Measurements from ENCODE around the gene SEMA4C.

The SEMA4C gene

GRCh38 chr2:96906729-96907114, 36.8 kb upstream of the SEMA4C start:
- TF ChIP-seq ZFX (IDR thresholded peaks at IDR 0.05) (no peak), CTCF (conservative IDR thresholded peaks at IDR 0.05) (no peak)
- no peak overlapping the region for H3K27ac ChIP-seq

- TF ChIP-seq CTCF (conservative IDR thresholded peaks at IDR 0.05) (no peak), ZFX (IDR thresholded peaks at IDR 0.05) (no peak)
- no peak overlapping the region for H3K27ac ChIP-seq
These were observed 33.9 kb upstream of the SEMA4C start for GRCh38 chr2:96903815-96904214.

- no peak for TF ChIP-seq CTCF (conservative IDR thresholded peaks at IDR 0.05)
- TF ChIP-seq ZFX (IDR thresholded peaks at IDR 0.05): no peak
- H3K27ac ChIP-seq: no peak overlapping the region
These were observed 33.4 kb upstream of the SEMA4C start for GRCh38 chr2:96903318-96903717.

GRCh38 chr2:96900237-96900636, 30.4 kb upstream of the SEMA4C start:
- TF ChIP-seq CTCF (conservative IDR thresholded peaks at IDR 0.05) (no peak), ZFX (IDR thresholded peaks at IDR 0.05) (no peak)
- H3K27ac ChIP-seq: no peak overlapping the region

- TF ChIP-seq ZFX (IDR thresholded peaks at IDR 0.05) (no peak), CTCF (conservative IDR thresholded peaks at IDR 0.05) (no peak)
- H3K27ac ChIP-seq: no peak overlapping the region
These were observed 29.5 kb upstream of the SEMA4C start for GRCh38 chr2:96899413-96899741.

GRCh38 chr2:96898641-96899412, 28.9 kb upstream of the SEMA4C start:
- H3K27ac ChIP-seq: no peak overlapping the region
- TF ChIP-seq ZFX (IDR thresholded peaks at IDR 0.05): no peak
- TF ChIP-seq CTCF (conservative IDR thresholded peaks at IDR 0.05): no peak

- TF ChIP-seq ZFX (IDR thresholded peaks at IDR 0.05) (no peak), CTCF (conservative IDR thresholded peaks at IDR 0.05) (no peak)
- no peak overlapping the region for H3K27ac ChIP-seq
These were observed 28.2 kb upstream of the SEMA4C start for GRCh38 chr2:96898135-96898505.

All from C4-2B (cell line).